Heart left ventricle (tissue), 13 donors: ENCODE measurements around the gene SLC35B3.
"Not testable (repeated sequence)": the region's sequence is repeated elsewhere in the genome, so short reads cannot be mapped to it uniquely, and the experiment has no call there.

Experiments used
- POLR2A ChIP-seq, 2 donors: fragments of 450-650 bp; IDR thresholded peaks; one replicate each; pipeline ENCODE4 v1.6.1; 2017; ENCODE audit warnings: antibody characterized with exemption in 2 of 2, mild to moderate bottlenecking in 2 of 2, moderate library complexity in 2 of 2
- TF ChIP-seq, protein P1 (sequence below), 12 donors: fragments of 200-600 bp; sonication (generic) in 4 of 12; IDR thresholded peaks; one replicate each; pipeline versions ENCODE4 v1.5.0 to v1.8.0; 2018 to 2022; ENCODE audit warnings: antibody characterized with exemption in 12 of 12, mild to moderate bottlenecking in 5 of 12
- donor health status: ischemic (EF 13 %, LVEDD 7.1; RV severe dilation, severe dysfunction).
- donor health status: DM: no; HTN: yes; CAD: no.
- donor health status: DM: no; HTN: no; CAD: no.
- donor health status: ischemic (EF 25% LVEDD 6.9; RV normal size, moderate dysfunction).
- donor health status: ischemic (EF 25% LVEDD 5.7; RV mildly dilated, moderate dysfunction).
- donor health status: ischemic (EF 35%, LVEDD 5.7; RV mildly dilated, moderate dysfunction).
- donor health status: nonischemic (EF 11% LVEDD 7.7; RV severe dilation, severe dysfunction).
- donor health status: DM: yes; HTN: yes; CAD: no.
- donor health status: PGD.
- donor health status: ischemic (EF 29% LVEDD 5.4; RV normal size, mild dysfunction).
- donor health status: nonischemic (EF 23%, LVEDD 6.1; RV moderate dilation, normal function).

DNA sequence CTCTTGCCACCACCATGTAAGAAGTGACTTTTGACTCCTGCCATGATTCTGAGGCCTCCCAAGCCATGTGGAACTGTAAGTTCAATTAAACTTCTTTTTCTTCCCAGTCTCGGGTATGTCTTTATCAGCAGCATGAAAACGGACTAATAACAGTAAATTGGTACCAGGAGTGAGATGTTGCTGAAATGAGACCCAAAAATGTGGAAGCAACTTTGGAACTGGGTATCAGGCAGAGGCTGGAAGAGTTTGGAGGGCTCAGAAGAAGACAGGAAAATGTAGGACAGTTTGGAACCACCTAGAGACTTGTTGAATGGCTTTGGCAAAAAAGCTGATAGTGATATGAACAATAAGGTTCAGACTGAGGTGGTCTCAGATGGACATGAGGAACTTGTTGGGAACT is 8.8 kb downstream of the SLC35B3 start:
- TF ChIP-seq, protein P1, sequence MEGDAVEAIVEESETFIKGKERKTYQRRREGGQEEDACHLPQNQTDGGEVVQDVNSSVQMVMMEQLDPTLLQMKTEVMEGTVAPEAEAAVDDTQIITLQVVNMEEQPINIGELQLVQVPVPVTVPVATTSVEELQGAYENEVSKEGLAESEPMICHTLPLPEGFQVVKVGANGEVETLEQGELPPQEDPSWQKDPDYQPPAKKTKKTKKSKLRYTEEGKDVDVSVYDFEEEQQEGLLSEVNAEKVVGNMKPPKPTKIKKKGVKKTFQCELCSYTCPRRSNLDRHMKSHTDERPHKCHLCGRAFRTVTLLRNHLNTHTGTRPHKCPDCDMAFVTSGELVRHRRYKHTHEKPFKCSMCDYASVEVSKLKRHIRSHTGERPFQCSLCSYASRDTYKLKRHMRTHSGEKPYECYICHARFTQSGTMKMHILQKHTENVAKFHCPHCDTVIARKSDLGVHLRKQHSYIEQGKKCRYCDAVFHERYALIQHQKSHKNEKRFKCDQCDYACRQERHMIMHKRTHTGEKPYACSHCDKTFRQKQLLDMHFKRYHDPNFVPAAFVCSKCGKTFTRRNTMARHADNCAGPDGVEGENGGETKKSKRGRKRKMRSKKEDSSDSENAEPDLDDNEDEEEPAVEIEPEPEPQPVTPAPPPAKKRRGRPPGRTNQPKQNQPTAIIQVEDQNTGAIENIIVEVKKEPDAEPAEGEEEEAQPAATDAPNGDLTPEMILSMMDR (IDR thresholded peaks at IDR 0.05) = not testable (repeated sequence)
- TF ChIP-seq POLR2A (IDR thresholded peaks at IDR 0.05) = not testable (repeated sequence)
